ENCODE data around the gene NLGN3. TPM values are rescaled to one million over a fixed set of nuclear protein-coding genes. Genes with fewer than 3 reads are reported as not detected.

The NLGN3 gene
- total and polyA plus RNA-seq, 7 donors: 0.04 to 0.32 (median 0.10) TPM

DNA sequence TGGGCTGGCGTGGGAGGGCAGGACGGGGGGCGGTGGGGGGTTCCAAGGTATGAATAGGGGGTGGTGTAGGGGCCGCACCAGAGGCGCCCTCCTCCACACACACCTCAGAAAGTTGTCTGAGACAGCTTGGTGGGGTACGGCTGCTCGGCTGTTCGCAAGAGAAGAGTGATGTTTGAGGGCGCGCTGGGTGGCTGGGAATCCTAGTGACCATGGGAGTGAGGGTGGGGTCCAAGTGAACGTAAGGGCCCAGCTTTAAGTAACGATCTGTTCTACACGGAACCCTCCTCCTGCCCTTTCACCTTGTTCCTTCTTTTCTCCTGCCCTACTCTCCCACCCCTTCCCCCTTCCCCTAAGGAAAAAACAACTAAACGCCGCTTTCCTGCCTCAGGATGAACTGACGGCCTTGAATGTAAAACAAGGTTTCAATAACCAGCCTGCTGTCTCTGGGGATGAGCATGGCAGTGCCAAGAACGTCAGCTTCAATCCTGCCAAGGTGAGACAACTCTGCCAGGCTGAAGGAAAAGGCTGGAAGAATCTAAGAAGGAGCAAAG is 25.6 kb upstream of the NLGN3 start:
- no peak for DNase-seq
- WGBS, 3 donors: 0 to 19% (median 3%) methylated on average over 11 to 17 of the region's 17 CpGs
- ATAC-seq: peak in 3 of 4 donors; percentile 9 to 49 (median 16)

DNA sequence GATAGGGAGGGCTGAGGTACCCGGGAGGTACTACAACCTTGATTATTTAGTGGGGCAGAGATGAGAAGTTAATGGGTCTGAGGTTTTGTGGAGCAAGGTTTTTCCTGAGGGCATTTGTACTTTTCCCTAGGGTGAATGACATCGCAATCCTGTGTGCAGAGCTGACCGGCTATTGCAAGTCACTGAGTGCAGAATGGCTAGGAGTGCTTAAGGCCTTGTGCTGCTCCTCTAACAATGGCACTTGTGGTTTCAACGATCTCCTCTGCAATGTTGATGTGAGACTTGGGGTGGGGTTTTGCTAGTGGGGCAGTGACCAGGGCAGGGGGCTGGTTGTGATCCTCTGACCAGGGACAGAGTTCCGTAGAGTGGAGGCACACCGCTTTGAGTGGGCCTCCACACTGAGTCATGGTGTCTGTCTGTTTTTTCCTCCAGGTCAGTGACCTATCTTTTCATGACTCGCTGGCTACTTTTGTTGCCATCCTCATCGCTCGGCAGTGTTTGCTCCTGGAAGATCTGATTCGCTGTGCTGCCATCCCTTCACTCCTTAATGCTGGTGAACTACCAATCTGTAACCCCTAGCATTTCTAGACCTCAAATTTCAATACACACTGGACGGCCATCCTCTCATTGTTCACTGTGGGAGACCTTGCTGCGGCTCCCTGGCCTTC is 16.3 kb upstream of the NLGN3 start:
- H3K27ac ChIP-seq: no peak overlapping the region
- ATAC-seq: no peak
- 75 to 78% (median 77%) methylated on average over 10 to 12 of the region's 12 CpGs for WGBS, 3 donors
- no peaks in the 10 kb centered on the region for H3K9me3 ChIP-seq
- H3K4me3 ChIP-seq: no peak overlapping the region
- intact Hi-C loops (cut with DNase I): no loop called here
- TF ChIP-seq, protein P1, sequence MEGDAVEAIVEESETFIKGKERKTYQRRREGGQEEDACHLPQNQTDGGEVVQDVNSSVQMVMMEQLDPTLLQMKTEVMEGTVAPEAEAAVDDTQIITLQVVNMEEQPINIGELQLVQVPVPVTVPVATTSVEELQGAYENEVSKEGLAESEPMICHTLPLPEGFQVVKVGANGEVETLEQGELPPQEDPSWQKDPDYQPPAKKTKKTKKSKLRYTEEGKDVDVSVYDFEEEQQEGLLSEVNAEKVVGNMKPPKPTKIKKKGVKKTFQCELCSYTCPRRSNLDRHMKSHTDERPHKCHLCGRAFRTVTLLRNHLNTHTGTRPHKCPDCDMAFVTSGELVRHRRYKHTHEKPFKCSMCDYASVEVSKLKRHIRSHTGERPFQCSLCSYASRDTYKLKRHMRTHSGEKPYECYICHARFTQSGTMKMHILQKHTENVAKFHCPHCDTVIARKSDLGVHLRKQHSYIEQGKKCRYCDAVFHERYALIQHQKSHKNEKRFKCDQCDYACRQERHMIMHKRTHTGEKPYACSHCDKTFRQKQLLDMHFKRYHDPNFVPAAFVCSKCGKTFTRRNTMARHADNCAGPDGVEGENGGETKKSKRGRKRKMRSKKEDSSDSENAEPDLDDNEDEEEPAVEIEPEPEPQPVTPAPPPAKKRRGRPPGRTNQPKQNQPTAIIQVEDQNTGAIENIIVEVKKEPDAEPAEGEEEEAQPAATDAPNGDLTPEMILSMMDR (IDR thresholded peaks at IDR 0.05): no peak
- H3K36me3 ChIP-seq (ENCODE audit: insufficient read depth in 1 of 2, low read depth in 1 of 2): peaks cover 4 to 92% of the 10 kb centered on the region in 2 donors
- no peak for DNase-seq
- H3K4me1 ChIP-seq: no peaks in the 10 kb centered on the region
- no peaks in the 10 kb centered on the region for H3K27me3 ChIP-seq (ENCODE audit: insufficient read depth in 3 of 3, low read length in 2 of 3)

More for the DNA sequence above, 25.6 kb upstream of the NLGN3 start:
- H3K4me3 ChIP-seq: peak overlapping the region; percentile 70
- H3K4me1 ChIP-seq: peaks cover 9% of the 10 kb centered on the region
- no peaks in the 10 kb centered on the region for H3K27me3 ChIP-seq (ENCODE audit: insufficient read depth in 3 of 3, low read length in 2 of 3)
- intact Hi-C loops (cut with DNase I): no loop called here
- H3K36me3 ChIP-seq (ENCODE audit: insufficient read depth in 1 of 2, low read depth in 1 of 2): peaks cover 0 to 42% of the 10 kb centered on the region in 2 donors
- no peaks in the 10 kb centered on the region for H3K9me3 ChIP-seq
- H3K27ac ChIP-seq: peak overlapping the region; percentile 79
- TF ChIP-seq, protein P1 (IDR thresholded peaks at IDR 0.05): no peak

DNA sequence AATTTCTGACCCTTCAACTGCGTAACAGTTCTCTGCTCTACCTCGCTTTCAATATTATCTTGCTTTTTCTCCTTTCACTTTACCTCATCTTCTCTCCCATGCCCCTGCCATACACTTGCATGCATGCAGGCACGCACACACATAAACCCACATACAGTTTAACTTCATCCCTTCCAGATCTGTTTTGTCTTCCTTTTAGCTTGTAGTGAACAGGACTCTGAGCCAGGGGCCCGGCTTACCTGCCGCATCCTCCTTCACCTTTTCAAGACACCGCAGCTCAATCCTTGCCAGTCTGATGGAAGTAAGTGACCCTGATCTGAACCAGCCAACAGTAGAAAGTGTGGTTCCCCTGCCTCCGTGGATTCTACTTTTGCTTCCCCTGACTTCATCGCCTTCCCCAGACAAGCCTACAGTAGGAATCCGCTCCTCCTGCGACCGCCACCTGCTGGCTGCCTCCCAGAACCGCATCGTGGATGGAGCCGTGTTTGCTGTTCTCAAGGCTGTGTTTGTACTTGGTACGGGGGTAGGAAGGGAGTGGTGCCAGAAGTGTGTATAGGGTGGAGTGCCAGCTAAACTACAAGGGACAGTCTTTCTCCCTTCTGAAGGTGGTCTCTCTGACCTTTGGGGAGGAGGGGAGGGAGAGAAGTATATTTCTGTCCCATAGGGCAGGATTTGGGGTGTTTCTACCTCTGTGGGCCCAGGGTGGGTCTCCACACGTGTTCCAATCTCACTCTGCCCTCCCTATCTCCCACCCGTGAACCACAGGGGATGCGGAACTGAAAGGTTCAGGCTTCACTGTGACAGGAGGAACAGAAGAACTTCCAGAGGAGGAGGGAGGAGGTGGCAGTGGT is 15.5 kb upstream of the NLGN3 start:
- Histone ChIP-seq H3K4me1 (no peaks in the 10 kb centered on the region), H3K9me3 (no peaks in the 10 kb centered on the region), H3K36me3 (ENCODE audit: insufficient read depth in 1 of 2, low read depth in 1 of 2) (peaks cover 4 to 89% of the 10 kb centered on the region in 2 donors), H3K27ac (no peak overlapping the region), H3K4me3 (no peak overlapping the region), H3K27me3 (ENCODE audit: insufficient read depth in 3 of 3, low read length in 2 of 3) (no peaks in the 10 kb centered on the region)
- TF ChIP-seq, protein P1 (IDR thresholded peaks at IDR 0.05): peak; percentile 53
- intact Hi-C loops (cut with DNase I): no loop called here
- ATAC-seq (peak; percentile 55 to 80 (median 64)), DNase-seq (peak; percentile 58 to 74)
- 33 to 49% (median 40%) methylated on average over 18 of the region's 18 CpGs for WGBS, 3 donors

DNA sequence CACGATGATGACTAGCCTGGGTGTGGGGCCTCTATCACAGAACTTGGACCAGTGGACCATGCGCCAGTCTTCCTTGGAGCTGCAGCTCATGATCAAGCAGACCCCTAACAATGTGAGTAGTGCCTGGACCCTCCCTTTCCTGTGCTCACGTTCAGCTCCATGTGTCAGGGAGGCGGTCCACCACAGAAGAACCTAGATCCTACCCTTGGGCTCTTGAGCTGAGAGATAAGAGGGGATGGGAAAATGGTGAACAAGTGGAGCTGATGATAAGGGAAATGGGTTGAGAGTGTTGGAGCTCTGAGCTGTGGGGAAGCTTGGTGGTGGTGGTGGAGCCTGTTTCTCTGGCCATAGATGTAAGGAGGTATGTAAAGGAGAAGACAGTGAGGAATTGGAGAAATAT is 13.1 kb upstream of the NLGN3 start:
- Histone ChIP-seq H3K9me3 (no peaks in the 10 kb centered on the region), H3K4me1 (no peaks in the 10 kb centered on the region), H3K36me3 (ENCODE audit: insufficient read depth in 1 of 2, low read depth in 1 of 2) (peaks cover 5 to 88% of the 10 kb centered on the region in 2 donors), H3K27me3 (ENCODE audit: insufficient read depth in 3 of 3, low read length in 2 of 3) (no peaks in the 10 kb centered on the region), H3K4me3 (no peak overlapping the region), H3K27ac (no peak overlapping the region)
- intact Hi-C loops (cut with DNase I): no loop called here
- 76 to 93% (median 87%) methylated on average over 4 of the region's 4 CpGs for WGBS, 3 donors
- DNase-seq (peak in 1 of 2 donors; percentile 8), ATAC-seq (no peak)
- TF ChIP-seq, protein P1 (IDR thresholded peaks at IDR 0.05): no peak
